IPS-18a (cell line): Measurements from ENCODE around the gene IFT20.
A peak's percentile ranks its signal among the peaks of the same experiment; 100 is the strongest.
"Not testable (repeated sequence)": the region's sequence is repeated elsewhere in the genome, so short reads cannot be mapped to it uniquely, and the experiment has no call there.

Experiments used
- H3K27ac ChIP-seq: one replicate; pipeline ENCODE4 v1.5.1; 2013; ENCODE audit warnings: low read length
- H3K27me3 ChIP-seq: one replicate; pipeline ENCODE4 v1.6.1; 2013; ENCODE audit warnings: mild to moderate bottlenecking, low read length; ENCODE audit not compliant: control insufficient read depth, insufficient read depth
- H3K36me3 ChIP-seq: one replicate; pipeline ENCODE4 v1.6.1; 2013; ENCODE audit warnings: low read depth, low read length; ENCODE audit not compliant: control insufficient read depth
- H3K4me1 ChIP-seq: one replicate; pipeline ENCODE4 v1.6.1; 2013; ENCODE audit warnings: low read depth, low read length; ENCODE audit not compliant: control insufficient read depth
- H3K4me3 ChIP-seq: one replicate; pipeline ENCODE4 v1.5.1; 2013; ENCODE audit warnings: low read length
- H3K9ac ChIP-seq: one replicate; pipeline ENCODE4 v1.6.1; 2013; ENCODE audit warnings: mild to moderate bottlenecking, low read length, moderate library complexity
- H3K9me3 ChIP-seq: one replicate; pipeline ENCODE4 v1.6.1; 2013; ENCODE audit warnings: low read depth, low read length; ENCODE audit not compliant: control insufficient read depth

The IFT20 gene

DNA sequence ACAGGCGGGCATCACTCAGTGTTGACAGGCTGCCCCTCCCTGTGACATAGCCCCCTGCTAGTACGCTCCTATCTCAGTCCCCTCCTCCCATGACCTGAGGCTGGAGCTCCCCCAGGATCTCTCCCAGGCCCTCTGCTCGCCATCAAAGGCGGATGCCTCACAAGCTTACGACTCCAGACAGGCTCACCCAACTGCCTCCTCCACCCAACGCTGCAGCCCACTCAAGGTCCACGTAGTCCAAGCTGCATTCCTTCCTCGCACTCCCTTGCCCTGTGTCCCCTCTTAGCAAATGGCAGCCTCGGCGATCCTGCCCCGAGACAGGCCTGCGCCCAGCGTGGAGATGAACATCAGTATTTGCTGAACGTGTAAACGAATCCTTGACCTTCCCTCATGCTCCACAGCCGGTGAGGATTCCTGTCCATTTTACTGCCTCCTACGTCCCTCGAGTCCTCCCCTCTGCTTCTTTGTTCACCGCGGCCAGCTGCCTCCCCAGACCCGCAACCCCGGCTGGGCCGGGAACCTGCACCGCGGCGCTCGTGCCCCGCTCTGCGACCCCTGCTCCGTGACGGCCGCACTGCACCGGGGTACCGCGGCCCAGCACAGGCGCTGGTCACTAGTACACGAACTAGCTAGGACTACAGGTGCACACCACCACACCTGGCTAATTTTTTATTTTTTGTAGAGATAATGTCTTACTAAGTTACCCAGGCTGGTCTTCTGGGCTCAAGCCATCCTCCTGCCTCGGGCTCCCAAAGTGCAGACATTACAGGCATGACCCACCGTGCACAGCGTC lies 17.1 kb downstream of the IFT20 start:
- Histone ChIP-seq H3K9me3 (no peaks in the 10 kb centered on the region), H3K9ac (peak overlapping the region; percentile 94), H3K27me3 (no peaks in the 10 kb centered on the region), H3K4me1 (peaks cover 14% of the 10 kb centered on the region), H3K4me3 (peak overlapping the region; percentile 84), H3K27ac (no peak overlapping the region), H3K36me3 (peaks cover 6% of the 10 kb centered on the region)

- Histone ChIP-seq H3K9me3 (no peaks in the 10 kb centered on the region), H3K27me3 (no peaks in the 10 kb centered on the region), H3K36me3 (no peaks in the 10 kb centered on the region), H3K4me1 (peaks cover 11% of the 10 kb centered on the region), H3K4me3 (peak overlapping the region; percentile 84), H3K9ac (peak overlapping the region; percentile 94), H3K27ac (no peak overlapping the region)
Measured at GRCh38 chr17:28317099-28317965, 17.9 kb downstream of the IFT20 start.

- Histone ChIP-seq H3K4me3 (no peak overlapping the region), H3K9ac (no peak overlapping the region), H3K27ac (no peak overlapping the region), H3K27me3 (no peaks in the 10 kb centered on the region), H3K4me1 (peaks cover 11% of the 10 kb centered on the region), H3K9me3 (no peaks in the 10 kb centered on the region), H3K36me3 (no peaks in the 10 kb centered on the region)
Measured at GRCh38 chr17:28315846-28316705, 19.2 kb downstream of the IFT20 start.

DNA sequence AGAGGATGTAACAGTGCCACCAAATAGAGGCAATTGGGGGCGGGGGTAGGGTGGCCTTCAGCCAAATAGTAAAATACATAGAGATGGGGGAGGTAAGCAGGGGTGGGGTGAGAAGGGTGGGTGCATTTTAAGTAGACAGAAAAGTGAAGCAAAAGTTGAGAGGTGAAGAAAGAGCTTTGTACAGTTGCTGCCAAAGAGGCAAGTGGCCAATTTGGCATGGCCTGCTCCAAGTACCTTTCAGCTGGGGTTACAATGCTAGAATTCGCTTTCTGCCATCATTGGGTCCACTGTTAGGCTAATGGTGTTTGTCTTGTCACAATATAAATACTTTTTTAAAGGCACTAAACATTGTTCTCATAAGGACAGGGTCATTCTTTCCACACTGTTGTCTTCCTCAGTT lies 21.4 kb downstream of the IFT20 start:
- H3K27me3 ChIP-seq: no peaks in the 10 kb centered on the region
- no peaks in the 10 kb centered on the region for H3K9me3 ChIP-seq
- H3K27ac ChIP-seq: no peak overlapping the region
- H3K4me3 ChIP-seq: no peak overlapping the region
- H3K9ac ChIP-seq: no peak overlapping the region
- peaks cover 6% of the 10 kb centered on the region for H3K4me1 ChIP-seq
- no peaks in the 10 kb centered on the region for H3K36me3 ChIP-seq

DNA sequence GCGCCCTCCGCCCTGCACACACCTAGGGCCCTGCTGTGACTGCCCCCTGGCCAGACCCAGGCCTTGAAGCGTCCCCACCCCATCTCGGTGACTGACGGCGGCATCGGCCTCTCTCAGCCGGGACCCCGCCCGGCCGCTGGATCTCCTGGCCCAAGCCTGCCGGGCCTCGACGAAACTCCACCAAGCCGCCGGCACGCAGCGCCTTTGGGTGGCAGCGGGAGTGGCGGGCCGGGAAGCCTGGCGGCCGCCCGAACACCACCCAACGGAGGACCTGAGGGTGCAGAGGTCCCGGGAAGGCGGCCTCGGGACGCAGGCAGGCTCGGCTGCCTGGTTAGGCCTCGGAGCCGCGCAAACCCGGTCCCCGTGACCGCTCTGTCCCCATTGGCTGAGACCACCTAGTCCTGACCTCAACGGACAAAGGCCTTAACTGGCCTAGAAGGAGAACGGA lies 28.3 kb downstream of the IFT20 start:
- Histone ChIP-seq H3K9me3 (no peaks in the 10 kb centered on the region), H3K9ac (no peak overlapping the region)

DNA sequence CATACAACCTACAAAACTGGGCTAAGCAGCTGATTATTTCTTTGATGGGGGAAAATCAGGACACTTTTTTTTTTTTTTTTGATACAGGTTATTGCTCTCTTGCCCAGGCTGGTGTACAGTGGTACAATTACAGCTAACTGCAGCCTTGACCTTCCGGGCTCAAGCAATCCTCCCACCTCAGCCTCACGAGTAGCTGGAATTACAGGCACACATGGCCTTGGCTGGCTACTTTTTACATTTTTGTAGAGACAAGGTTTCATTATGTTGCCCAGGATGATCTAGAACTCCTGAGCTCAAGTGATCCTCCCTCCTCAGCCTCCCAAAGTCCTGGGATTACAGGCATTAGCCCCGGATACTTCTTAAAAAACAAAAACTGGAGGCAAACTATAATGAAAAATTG lies 36.8 kb downstream of the IFT20 start:
- Histone ChIP-seq H3K27me3 (no peaks in the 10 kb centered on the region), H3K4me1 (no peaks in the 10 kb centered on the region), H3K9me3 (no peaks in the 10 kb centered on the region), H3K36me3 (no peaks in the 10 kb centered on the region), H3K9ac (no peak overlapping the region), H3K27ac (no peak overlapping the region), H3K4me3 (no peak overlapping the region)

More for the DNA sequence above, 28.3 kb downstream of the IFT20 start:
- H3K4me1 ChIP-seq: no peaks in the 10 kb centered on the region
- H3K27me3 ChIP-seq: no peaks in the 10 kb centered on the region
- no peak overlapping the region for H3K27ac ChIP-seq
- H3K4me3 ChIP-seq: no peak overlapping the region
- H3K36me3 ChIP-seq: no peaks in the 10 kb centered on the region

- Histone ChIP-seq H3K4me1 (no peaks in the 10 kb centered on the region), H3K36me3 (no peaks in the 10 kb centered on the region), H3K4me3 (no peak overlapping the region), H3K27ac (no peak overlapping the region), H3K27me3 (no peaks in the 10 kb centered on the region), H3K9me3 (no peaks in the 10 kb centered on the region), H3K9ac (no peak overlapping the region)
Measured at GRCh38 chr17:28295677-28296578, 39.3 kb downstream of the IFT20 start.

- H3K36me3 ChIP-seq: no peaks in the 10 kb centered on the region
- H3K9me3 ChIP-seq: no peaks in the 10 kb centered on the region
- no peak overlapping the region for H3K27ac ChIP-seq
- H3K9ac ChIP-seq: no peak overlapping the region
- no peak overlapping the region for H3K4me3 ChIP-seq
- H3K27me3 ChIP-seq: no peaks in the 10 kb centered on the region
- H3K4me1 ChIP-seq: no peaks in the 10 kb centered on the region
Measured at GRCh38 chr17:28293994-28294393, 41.3 kb downstream of the IFT20 start.

- not testable (repeated sequence) for H3K9ac ChIP-seq, H3K4me1 ChIP-seq, H3K9me3 ChIP-seq, H3K27ac ChIP-seq, H3K27me3 ChIP-seq, H3K4me3 ChIP-seq, H3K36me3 ChIP-seq
Measured at GRCh38 chr17:28292878-28293277, 42.4 kb downstream of the IFT20 start.

GRCh38 chr17:28291780-28292330 lies 43.4 kb downstream of the IFT20 start:
- H3K4me1 ChIP-seq: no peaks in the 10 kb centered on the region
- H3K4me3 ChIP-seq: no peak overlapping the region
- no peaks in the 10 kb centered on the region for H3K9me3 ChIP-seq
- no peaks in the 10 kb centered on the region for H3K27me3 ChIP-seq
- no peak overlapping the region for H3K27ac ChIP-seq
- no peak overlapping the region for H3K9ac ChIP-seq
- no peaks in the 10 kb centered on the region for H3K36me3 ChIP-seq
